Iris pigment epithelial cell (primary cell): ENCODE measurements around the gene C5orf46.
A peak's percentile ranks its signal among the peaks of the same experiment; 100 is the strongest.

Experiments used
- DNase-seq: peaks from one replicate; pipeline ENCODE4 v3.0.0-alpha.2; 2011; ENCODE audit warnings: low read depth

C5orf46 gene

GRCh38 chr5:147858565-147858964 is 47.8 kb downstream of the C5orf46 start:
- no peak for DNase-seq

GRCh38 chr5:147857302-147858129 is 48.8 kb downstream of the C5orf46 start:
- DNase-seq, result peak; percentile 64

DNA sequence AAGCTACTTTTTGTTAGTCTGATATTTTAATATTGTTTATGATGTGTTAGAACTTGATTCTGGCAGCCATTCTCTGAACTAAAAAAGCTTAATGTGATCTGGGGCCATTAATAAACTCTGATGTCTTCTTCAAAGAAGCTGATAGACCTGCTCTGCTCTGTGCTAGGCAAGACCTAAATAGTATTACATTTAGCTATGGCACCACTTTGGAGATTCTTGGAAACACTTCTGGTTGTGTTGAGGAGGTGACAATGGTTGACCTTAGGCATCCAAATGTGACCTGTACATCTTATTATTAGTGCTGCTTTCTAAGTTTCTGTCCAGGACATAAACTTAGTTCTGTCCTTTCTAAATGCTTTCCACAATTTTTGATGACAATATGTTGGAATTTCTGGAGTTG is 49.5 kb downstream of the C5orf46 start:
- DNase-seq, result no peak

DNA sequence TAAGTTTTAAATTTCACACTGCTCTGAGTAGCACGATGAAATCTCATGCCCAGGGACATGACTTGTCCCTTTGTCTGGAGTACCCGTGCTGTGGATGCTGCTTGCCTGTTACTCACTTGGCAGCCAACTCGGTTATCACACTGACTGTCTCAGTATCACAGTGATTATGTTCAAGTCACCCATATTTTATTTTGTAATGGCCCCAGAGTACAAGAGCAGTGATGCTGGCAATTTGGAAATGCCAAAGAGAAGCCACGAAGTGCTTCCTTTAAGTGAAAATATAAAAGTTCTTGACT is 50.6 kb downstream of the C5orf46 start:
- no peak for DNase-seq

- DNase-seq, result no peak
These were observed 51.2 kb downstream of the C5orf46 start for GRCh38 chr5:147854894-147855773.

DNA sequence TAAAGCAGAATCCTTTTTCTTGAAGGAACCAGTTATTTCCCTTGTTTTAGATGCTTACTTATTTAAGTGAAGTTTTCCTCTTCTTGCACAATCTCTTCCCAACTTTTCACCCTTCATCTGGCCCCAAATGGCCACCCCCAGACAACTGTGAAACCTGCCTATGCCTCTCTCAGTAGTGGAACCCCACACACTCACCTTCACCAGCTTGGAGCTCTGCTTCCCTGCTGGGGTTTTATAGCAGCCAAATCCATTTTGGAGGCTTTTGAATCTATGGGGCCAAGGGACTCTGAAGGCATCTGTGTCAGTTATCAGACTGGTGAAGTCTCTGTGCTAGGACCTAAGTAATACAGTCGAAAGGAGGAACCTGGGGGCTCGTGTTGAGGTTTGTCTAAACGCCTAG is 52.0 kb downstream of the C5orf46 start:
- DNase-seq, result no peak

- DNase-seq, result no peak
These were observed 52.9 kb downstream of the C5orf46 start for GRCh38 chr5:147853372-147853987.

GRCh38 chr5:147852365-147852764 is 54.0 kb downstream of the C5orf46 start:
- DNase-seq, result no peak

DNA sequence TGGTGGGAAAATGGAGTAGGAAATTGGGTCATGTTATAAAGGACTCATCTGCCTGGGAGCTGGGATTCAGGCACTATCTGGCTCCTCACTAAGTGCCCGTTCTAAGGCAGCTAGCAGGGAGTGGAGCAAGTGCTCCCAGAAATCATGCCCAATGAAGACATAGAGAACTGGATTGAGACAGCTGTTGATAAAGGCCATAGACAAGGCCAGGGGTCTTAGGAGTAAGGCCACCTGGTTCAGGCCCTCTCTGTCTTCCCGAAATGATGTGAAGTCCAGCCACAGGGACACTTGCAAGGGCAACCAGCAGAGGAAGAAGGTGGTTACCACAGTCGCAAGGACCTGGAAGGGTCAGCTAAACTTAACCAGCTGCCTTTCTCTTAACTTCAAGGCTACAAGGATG is 54.8 kb downstream of the C5orf46 start:
- no peak for DNase-seq

- DNase-seq, result no peak
These were observed 57.1 kb downstream of the C5orf46 start for GRCh38 chr5:147849226-147849625.

- no peak for DNase-seq
These were observed 60.7 kb downstream of the C5orf46 start for GRCh38 chr5:147845618-147846017.

- DNase-seq, result no peak
These were observed 61.5 kb downstream of the C5orf46 start for GRCh38 chr5:147844846-147845245.

DNA sequence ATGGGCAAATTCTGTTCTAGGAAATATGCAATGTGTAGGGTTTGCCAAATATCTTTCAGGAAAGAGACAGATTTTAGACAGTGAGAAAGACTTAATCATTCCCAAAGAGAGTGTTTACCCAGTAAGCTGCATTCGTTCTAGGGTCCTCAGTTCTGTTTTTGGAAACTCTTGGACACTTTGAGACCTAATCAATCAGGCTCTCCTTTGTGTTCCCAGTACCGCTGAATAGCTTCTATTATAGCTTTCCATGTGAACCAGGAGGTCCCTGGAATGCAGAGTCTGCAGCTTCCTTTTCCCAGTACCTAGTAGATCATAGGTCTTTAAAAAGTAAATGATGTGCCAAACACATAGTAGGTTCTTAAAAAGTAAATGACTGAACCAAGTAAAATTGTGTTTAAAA is 63.5 kb downstream of the C5orf46 start:
- no peak for DNase-seq
